ENCODE results near the gene DHRS4. TPM values are rescaled to one million over a fixed set of nuclear protein-coding genes. Genes with fewer than 3 reads are reported as not detected.
"Not testable (repeated sequence)": the region's sequence is repeated elsewhere in the genome, so short reads cannot be mapped to it uniquely, and the experiment has no call there.

The DHRS4 gene
- polyA plus RNA-seq, 3 donors = 40.4 to 68.1 (median 63.2) TPM

- H4K20me1 ChIP-seq (ENCODE audit: insufficient read depth, low read length); H3K27me3 Mint-ChIP-seq (ENCODE audit: low read depth in 3 of 3); H3K9me3 Mint-ChIP-seq; DNase-seq; H3K27ac Mint-ChIP-seq; H3K36me3 Mint-ChIP-seq; H3K36me3 ChIP-seq (replicated peaks in 1 of 2; ENCODE audit: control insufficient read depth in 1 of 2, insufficient read depth in 2 of 2, low read length in 2 of 2); H3K79me2 ChIP-seq (ENCODE audit: insufficient read depth, low read length); H2AFZ ChIP-seq (ENCODE audit: insufficient read depth, low read depth, low read length, poor library complexity, severe bottlenecking); H3K9ac ChIP-seq (ENCODE audit: insufficient read depth, low read length, poor library complexity, severe bottlenecking); H3K27me3 ChIP-seq (ENCODE audit: control insufficient read depth in 2 of 2, insufficient read depth in 2 of 2, low read length in 2 of 2); H3K9me3 ChIP-seq (replicated peaks in 1 of 2; ENCODE audit: control insufficient read depth in 1 of 2, insufficient read depth in 1 of 2, low read length in 2 of 2); H3K27ac ChIP-seq (ENCODE audit: low read depth in 1 of 2, low read length in 2 of 2); intact Hi-C loops (cut with micrococcal nuclease); H3K4me2 ChIP-seq (replicated peaks; ENCODE audit: extremely low read depth, low read length, poor library complexity, severe bottlenecking): not testable (repeated sequence)
- peaks cover 21 to 26% of the 10 kb centered on the region in 2 donors for H3K4me1 ChIP-seq (ENCODE audit: control insufficient read depth in 1 of 2, insufficient read depth in 2 of 2, low read length in 2 of 2)
- H3K4me3 ChIP-seq (replicated peaks in 1 of 3; ENCODE audit: low read depth in 2 of 3, low read length in 3 of 3) = peak overlapping the region in 1 of 3 experiments; percentile 40
- peak overlapping the region in 1 of 2 donors; percentile 53 for H3K4me3 Mint-ChIP-seq
- WGBS (ENCODE audit: insufficient coverage) = 94% methylated on average over 3 of the region's 15 CpGs
- peaks cover 38% of the 10 kb centered on the region for H3K4me1 Mint-ChIP-seq
Observed at GRCh38 chr14:23970283-23970659, 16.7 kb downstream of the DHRS4 start.

- H3K4me3 ChIP-seq (replicated peaks in 1 of 3; ENCODE audit: low read depth in 2 of 3, low read length in 3 of 3); H3K27ac ChIP-seq (ENCODE audit: low read depth in 1 of 2, low read length in 2 of 2); H3K27me3 Mint-ChIP-seq (ENCODE audit: low read depth in 3 of 3); H3K4me2 ChIP-seq (replicated peaks; ENCODE audit: extremely low read depth, low read length, poor library complexity, severe bottlenecking); H3K9ac ChIP-seq (ENCODE audit: insufficient read depth, low read length, poor library complexity, severe bottlenecking); DNase-seq; H4K20me1 ChIP-seq (ENCODE audit: insufficient read depth, low read length); intact Hi-C loops (cut with micrococcal nuclease); H3K36me3 Mint-ChIP-seq; H3K27me3 ChIP-seq (ENCODE audit: control insufficient read depth in 2 of 2, insufficient read depth in 2 of 2, low read length in 2 of 2); H2AFZ ChIP-seq (ENCODE audit: insufficient read depth, low read depth, low read length, poor library complexity, severe bottlenecking); H3K79me2 ChIP-seq (ENCODE audit: insufficient read depth, low read length); H3K9me3 ChIP-seq (replicated peaks in 1 of 2; ENCODE audit: control insufficient read depth in 1 of 2, insufficient read depth in 1 of 2, low read length in 2 of 2); H3K36me3 ChIP-seq (replicated peaks in 1 of 2; ENCODE audit: control insufficient read depth in 1 of 2, insufficient read depth in 2 of 2, low read length in 2 of 2); H3K9me3 Mint-ChIP-seq; H3K4me3 Mint-ChIP-seq: not testable (repeated sequence)
- peaks cover 3 to 15% of the 10 kb centered on the region in 2 donors for H3K4me1 ChIP-seq (ENCODE audit: control insufficient read depth in 1 of 2, insufficient read depth in 2 of 2, low read length in 2 of 2)
- Mint-ChIP-seq H3K27ac (peak overlapping the region in 1 of 7 donors; percentile 15), H3K4me1 (peaks cover 38% of the 10 kb centered on the region)
- WGBS (ENCODE audit: insufficient coverage) = no CpG with 5 or more reads among the region's 8 CpGs
Observed at GRCh38 chr14:23973178-23973577, 19.6 kb downstream of the DHRS4 start.

DNA sequence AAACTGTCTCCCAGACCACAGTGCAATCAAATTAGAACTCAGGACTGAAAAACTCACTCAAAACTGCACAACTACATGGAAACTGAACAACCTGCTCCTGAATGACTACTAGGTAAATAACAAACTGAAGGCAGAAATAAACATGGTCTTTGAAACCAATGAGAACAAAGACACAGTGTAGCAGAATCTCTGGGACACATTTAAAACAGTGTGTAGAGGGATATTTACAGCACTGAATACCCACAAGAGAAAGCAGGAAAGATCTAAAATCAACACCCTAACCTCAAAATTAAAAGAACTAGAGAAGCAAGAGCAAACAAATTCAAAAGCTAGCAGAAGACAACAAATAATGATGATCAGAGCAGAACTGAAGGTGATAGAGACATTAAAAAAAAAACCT is 20.5 kb downstream of the DHRS4 start:
- intact Hi-C loops (cut with micrococcal nuclease); H4K20me1 ChIP-seq (ENCODE audit: insufficient read depth, low read length); H3K4me3 ChIP-seq (replicated peaks in 1 of 3; ENCODE audit: low read depth in 2 of 3, low read length in 3 of 3); H3K9me3 ChIP-seq (replicated peaks in 1 of 2; ENCODE audit: control insufficient read depth in 1 of 2, insufficient read depth in 1 of 2, low read length in 2 of 2); H2AFZ ChIP-seq (ENCODE audit: insufficient read depth, low read depth, low read length, poor library complexity, severe bottlenecking); H3K27ac Mint-ChIP-seq; H3K27ac ChIP-seq (ENCODE audit: low read depth in 1 of 2, low read length in 2 of 2); H3K9me3 Mint-ChIP-seq; H3K36me3 Mint-ChIP-seq; H3K36me3 ChIP-seq (replicated peaks in 1 of 2; ENCODE audit: control insufficient read depth in 1 of 2, insufficient read depth in 2 of 2, low read length in 2 of 2); H3K4me3 Mint-ChIP-seq; H3K4me2 ChIP-seq (replicated peaks; ENCODE audit: extremely low read depth, low read length, poor library complexity, severe bottlenecking); H3K27me3 ChIP-seq (ENCODE audit: control insufficient read depth in 2 of 2, insufficient read depth in 2 of 2, low read length in 2 of 2); DNase-seq; H3K79me2 ChIP-seq (ENCODE audit: insufficient read depth, low read length); H3K27me3 Mint-ChIP-seq (ENCODE audit: low read depth in 3 of 3); H3K9ac ChIP-seq (ENCODE audit: insufficient read depth, low read length, poor library complexity, severe bottlenecking): not testable (repeated sequence)
- peaks cover 33% of the 10 kb centered on the region for H3K4me1 Mint-ChIP-seq
- H3K4me1 ChIP-seq (ENCODE audit: control insufficient read depth in 1 of 2, insufficient read depth in 2 of 2, low read length in 2 of 2) = peaks cover 3 to 15% of the 10 kb centered on the region in 2 donors
